IMR-90 (cell line): ENCODE measurements around the gene TBC1D10B. TPM values are rescaled to one million over a fixed set of nuclear protein-coding genes. Genes with fewer than 3 reads are reported as not detected.

Source experiments
- ATAC-seq: fragments of 200-7000 bp; cut with Tn5 transposase; 2 replicates; pipeline ENCODE4 v1.9.1; 2020; ENCODE audit warnings: low read depth, mild to moderate bottlenecking, moderate library complexity
- Bru-seq: library from RNA; stranded (reverse); fragments of 400-500 nt; gene quantifications from one replicate; lab custom pipeline; 2021; lab: Mats Ljungman, UMichigan
- BruChase-seq, 2 experiments: library from RNA; stranded (reverse); fragments of 400-500 nt; gene quantifications; one replicate each; lab custom pipeline; 2021; lab: Mats Ljungman, UMichigan
- BruUV-seq: library from RNA; stranded (reverse); fragments of 400-500 nt; replicated peaks from 2 replicates; lab custom pipeline; 2021; lab: Mats Ljungman, UMichigan
- CTCF ChIA-PET: fragments of 300-600 bp; formaldehyde crosslinking; extraction: SDS; loops from one replicate; lab custom pipeline; 2021; ENCODE audit warnings: antibody characterized with exemption; lab: Yijun Ruan, JAX
- POLR2A ChIA-PET: fragments of 300-600 bp; sonication (Branson Sonifier 250); formaldehyde crosslinking; loops from one replicate; lab custom pipeline; 2022; ENCODE audit warnings: antibody characterized with exemption; ENCODE audit not compliant: unreplicated experiment; lab: Charles Lee
- DNase-seq: peaks from one replicate; pipeline ENCODE4 v3.0.0; 2013
- H2AFZ ChIP-seq: replicated peaks from 2 replicates; pipeline ENCODE3; 2013; ENCODE audit warnings: low read length, mild to moderate bottlenecking; ENCODE audit not compliant: poor library complexity
- H2AK5ac ChIP-seq: 2 replicates; pipeline ENCODE4 v1.6.1; 2013; ENCODE audit warnings: low read depth, low read length, inconsistent platforms
- H2AK9ac ChIP-seq: replicated peaks from 2 replicates; pipeline ENCODE3; 2013; ENCODE audit warnings: mild to moderate bottlenecking, low read depth, low read length, moderate library complexity; ENCODE audit not compliant: poor library complexity
- H2BK120ac ChIP-seq: 2 replicates; pipeline ENCODE4 v1.6.1; 2013; ENCODE audit warnings: low read depth, low read length, inconsistent platforms
- H2BK15ac ChIP-seq: 3 replicates; pipeline ENCODE4 v1.6.1; 2013; ENCODE audit warnings: low read depth, low read length, inconsistent platforms
- H2BK20ac ChIP-seq: 2 replicates; pipeline ENCODE4 v1.6.1; 2013; ENCODE audit warnings: low read depth, mild to moderate bottlenecking, inconsistent platforms, low read length, moderate library complexity
- H2BK5ac ChIP-seq: 2 replicates; pipeline ENCODE4 v1.6.1; 2013; ENCODE audit warnings: mild to moderate bottlenecking, low read depth, low read length, inconsistent platforms; ENCODE audit not compliant: poor library complexity, severe bottlenecking
- H3K14ac ChIP-seq: replicated peaks from 2 replicates; pipeline ENCODE4 v1.6.1; 2013; ENCODE audit warnings: low read depth, low read length, inconsistent platforms
- H3K18ac ChIP-seq: 2 replicates; pipeline ENCODE4 v1.6.1; 2013; ENCODE audit warnings: low read depth, low read length, control low read depth
- H3K23ac ChIP-seq: 2 replicates; pipeline ENCODE4 v1.6.1; 2013; ENCODE audit warnings: low read depth, low read length, inconsistent platforms
- H3K27ac ChIP-seq: 2 replicates; pipeline ENCODE4 v1.5.1; 2013; ENCODE audit warnings: mild to moderate bottlenecking, control low read depth, low read length; ENCODE audit not compliant: insufficient read depth
- H3K27me3 ChIP-seq: 2 replicates; pipeline ENCODE4 v1.6.1; 2013; ENCODE audit warnings: low read length; ENCODE audit not compliant: control insufficient read depth, insufficient read depth
- H3K36me3 ChIP-seq: 2 replicates; pipeline ENCODE4 v1.6.1; 2013; ENCODE audit warnings: low read length, mixed read lengths; ENCODE audit not compliant: control insufficient read depth, insufficient read depth
- H3K4ac ChIP-seq: 2 replicates; pipeline ENCODE4 v1.6.1; 2013; ENCODE audit warnings: low read depth, low read length, inconsistent platforms
- H3K4me1 ChIP-seq: 2 replicates; pipeline ENCODE4 v1.6.1; 2013; ENCODE audit warnings: low read length, mixed read lengths; ENCODE audit not compliant: control insufficient read depth, insufficient read depth
- H3K4me2 ChIP-seq: 2 replicates; pipeline ENCODE4 v1.6.1; 2013; ENCODE audit warnings: low read depth, mild to moderate bottlenecking, control low read depth, low read length, moderate library complexity
- H3K4me3 ChIP-seq: 2 replicates; pipeline ENCODE4 v1.5.1; 2013; ENCODE audit warnings: low read depth, mild to moderate bottlenecking, control low read depth, low read length, moderate library complexity; ENCODE audit not compliant: insufficient read depth
- H3K56ac ChIP-seq: 2 replicates; pipeline ENCODE4 v1.6.1; 2013; ENCODE audit warnings: low read length, inconsistent platforms; ENCODE audit not compliant: insufficient read depth; ENCODE audit errors: extremely low read depth
- H3K79me1 ChIP-seq, 2 experiments: 2 replicates each; pipeline ENCODE4 v1.6.1; 2013; ENCODE audit warnings: low read length in 2 of 2, inconsistent platforms in 1 of 2, low read depth in 1 of 2
- H3K9ac ChIP-seq: 2 replicates; pipeline ENCODE4 v1.6.1; 2013; ENCODE audit warnings: low read depth, low read length, control low read depth
- H3K9me1 ChIP-seq: 2 replicates; pipeline ENCODE4 v1.6.1; 2013; ENCODE audit warnings: low read length, inconsistent platforms; ENCODE audit not compliant: insufficient read depth
- H3K9me3 ChIP-seq: 2 replicates; pipeline ENCODE4 v1.6.1; 2013; ENCODE audit warnings: low read length; ENCODE audit not compliant: control insufficient read depth, insufficient read depth
- H4K20me1 ChIP-seq: 2 replicates; pipeline ENCODE4 v1.6.1; 2013; ENCODE audit warnings: low read length, inconsistent platforms; ENCODE audit not compliant: insufficient read depth
- H4K5ac ChIP-seq: 2 replicates; pipeline ENCODE4 v1.6.1; 2013; ENCODE audit warnings: mild to moderate bottlenecking, low read depth, low read length, control low read depth
- H4K8ac ChIP-seq, 2 experiments: 2 replicates each; pipeline ENCODE4 v1.6.1; 2013; ENCODE audit warnings: low read depth in 2 of 2, low read length in 2 of 2, control low read depth in 1 of 2, inconsistent platforms in 1 of 2
- H4K91ac ChIP-seq: 2 replicates; pipeline ENCODE4 v1.6.1; 2013; ENCODE audit warnings: low read depth, low read length, inconsistent platforms; ENCODE audit not compliant: insufficient read depth
- CTCF ChIP-seq: conservative IDR thresholded peaks from 2 replicates; pipeline ENCODE4 v1.5.1; 2012; ENCODE audit warnings: mild to moderate bottlenecking, low read depth, low read length, improper control_type of control experiment
- FOS ChIP-seq: fragments of 150-350 bp; IDR thresholded peaks from 2 replicates; pipeline ENCODE4 v1.6.1; 2016; ENCODE audit warnings: low read depth, low read length
- MAFK ChIP-seq: IDR thresholded peaks from 2 replicates; pipeline ENCODE4 v1.6.1; 2012; ENCODE audit warnings: low read depth, low read length, improper control_type of control experiment
- WGBS, 2 experiments: methylation state at CpG; one replicate each; pipeline versions ENCODE4 v1.1.5 to v1.1.7; 2013; ENCODE audit warnings: missing lambda C conversion rate in 2 of 2; ENCODE audit not compliant: insufficient read length in 1 of 2; ENCODE audit errors: extremely low coverage in 2 of 2; 5-methylcytosine and 5-hydroxymethylcytosine counted together
- dilution Hi-C: fragments of 300-500 bp; cut with HindIII; formaldehyde crosslinking; loops from one replicate; pipeline ENCODE4 v1.14.3; 2018; ENCODE audit warnings: low sequenced_read_pairs; ENCODE audit not compliant: unreplicated experiment
- in situ Hi-C: fragments of 300-500 bp; cut with MboI; formaldehyde crosslinking; loops from 3 replicates; pipeline ENCODE4 v1.14.3; 2019; ENCODE audit warnings: low sequenced_read_pairs, inconsistent platforms, mixed read lengths
- intact Hi-C: fragments of 100-400 bp; cut with micrococcal nuclease; formaldehyde crosslinking; loops from 2 replicates; pipeline ENCODE4 v1.10.0; 2022
- long read RNA-seq: library from polyadenylated mRNA; unstranded; transcript quantifications from one replicate; pipeline ENCODE4 v2.0.0, GENCODE V29; 2021; ENCODE audit not compliant: unreplicated experiment
- polyA plus RNA-seq, 3 experiments: library from polyadenylated mRNA; depleted of rRNA; stranded (reverse); fragments of >200 nt; gene quantifications; 2 replicates each; pipeline ENCODE4 v1.2.3, GENCODE V29; 2012; ENCODE audit warnings: low replicate concordance in 1 of 3
- total RNA-seq: library from RNA; depleted of rRNA; stranded (reverse); fragments of >200 nt; gene quantifications from 2 replicates; pipeline ENCODE4 v1.2.3, GENCODE V29; 2012; rRNA removed

TBC1D10B gene
- 8.1 and 8.4 TPM in 2 replicates for total RNA-seq
- 24.9 and 26.4 TPM in 2 replicates for polyA plus RNA-seq (2012; rRNA removed)
- 30.8 and 40.6 TPM in 2 replicates for polyA plus RNA-seq (2012; cell fraction: cytosol; rRNA removed)
- 41.1 and 73.5 TPM in 2 replicates for polyA plus RNA-seq (2012; cell fraction: nucleus; rRNA removed; ENCODE audit: low replicate concordance)
- Bru-seq, nascent RNA: percentile 79 among the genes with signal in this experiment
- percentile 90 among the genes with signal in this experiment for BruChase-seq, experiment 1, labeled RNA remaining after a 6-hour chase
- BruChase-seq, experiment 2, labeled RNA remaining after a 2-hour chase: percentile 88 among the genes with signal in this experiment
- long read RNA-seq, transcript TBC1D10B-201 (9 exons, 3,350 nt): major isoform, 45 of 63 reads
- long read RNA-seq, partial matches to known transcripts: 6 of 63 reads
- long read RNA-seq, other reads (novel, unspliced or antisense): 12 of 63 reads

- in situ Hi-C loops (no loop called here), intact Hi-C loops (no loop called here), dilution Hi-C loops (no loop called here)
- Histone ChIP-seq H3K9me1 (peaks cover 15% of the 10 kb centered on the region), H3K79me1 (peaks cover 2 to 45% of the 10 kb centered on the region in 2 experiments; a peak in 3 of 4 replicates), H3K23ac (peak within 1 kb of the TSS; percentile 87; the same call in 1 of the 2 replicates), H3K27me3 (no peaks in the 10 kb centered on the region), H3K36me3 (0 out of 2 replicates have a peak, but pooled peaks cover 2% of the 10 kb centered on the region), H3K4me1 (peaks cover 3% of the 10 kb centered on the region; the same call in 1 of the 2 replicates), H3K18ac (no peak within 1 kb of the TSS), H3K4ac (peak within 1 kb of the TSS; percentile 79), H2BK120ac (no peak within 1 kb of the TSS), H2BK5ac (peak within 1 kb of the TSS; percentile 66), H4K91ac (peak within 1 kb of the TSS; percentile 45), H3K56ac (peak within 1 kb of the TSS; percentile 38), H2AK5ac (peak within 1 kb of the TSS; percentile 92), H3K27ac (peak within 1 kb of the TSS; percentile 82), H4K5ac (peak within 1 kb of the TSS; percentile 35), H4K8ac (peak within 1 kb of the TSS; percentile 44 to 87; a peak in 3 of 4 replicates), H3K9me3 (no peaks in the 10 kb centered on the region), H3K4me2 (peak within 1 kb of the TSS; percentile 99), H2AFZ (peak within 1 kb of the TSS; percentile 86), H2AK9ac (peak within 1 kb of the TSS; percentile 99), H3K4me3 (peak within 1 kb of the TSS; percentile 86), H4K20me1 (peaks cover 34% of the 10 kb centered on the region), H3K14ac (peak within 1 kb of the TSS; percentile 96), H2BK15ac (no peak within 1 kb of the TSS), H3K9ac (peak within 1 kb of the TSS; percentile 90), H2BK20ac (no peak within 1 kb of the TSS)
- WGBS, 2 experiments: 1% methylated on average over 17 of the region's 40 CpGs; no CpG with 5 or more reads in 1 of the 2 experiments
- POLR2A ChIA-PET: interaction anchor here (0.5 to 0.6 kb wide), 2 partner anchors 29 to 33 kb away, joined by 3 to 5 read pairs; no protein-coding TSS in a partner anchor
- DNase-seq (peak; percentile 100), ATAC-seq (peak; percentile 86)
- no TSS peak for BruUV-seq
- TF ChIP-seq CTCF (peak; percentile 31), FOS (peak; percentile 50; the same call in 1 of the 2 replicates), MAFK (no peak)
- CTCF ChIA-PET: interaction anchor here (0.7 kb wide), 1 partner anchor 25 kb away, joined by 3 read pairs; the partner anchor contains the start of gene ZNF48
Observed at GRCh38 chr16:30370456-30371247, at the start of gene TBC1D10B. Gene TBC1D10B (minus strand): TSS chr16:30370494. CDS start chr16:30370183, 311 bp downstream.
